GM21360 (cell line): ENCODE data around the gene EEFSEC.

Experiments
- ATAC-seq: cut with Tn5 transposase; IDR thresholded peaks from one replicate; pipeline ENCODE4 v1.9.1; 2021; ENCODE audit warnings: mild to moderate bottlenecking, moderate library complexity; ENCODE audit not compliant: unreplicated experiment

Gene EEFSEC

GRCh38 chr3:128153156-128154041 lies at the start of gene EEFSEC:
EEFSEC (plus strand) TSS chr3:128153481; CDS start chr3:128153508, 27 bp downstream.
- peak; percentile 77 for ATAC-seq

GRCh38 chr3:128107834-128108233 lies 45.4 kb upstream of the EEFSEC start:
- ATAC-seq, result no peak

DNA sequence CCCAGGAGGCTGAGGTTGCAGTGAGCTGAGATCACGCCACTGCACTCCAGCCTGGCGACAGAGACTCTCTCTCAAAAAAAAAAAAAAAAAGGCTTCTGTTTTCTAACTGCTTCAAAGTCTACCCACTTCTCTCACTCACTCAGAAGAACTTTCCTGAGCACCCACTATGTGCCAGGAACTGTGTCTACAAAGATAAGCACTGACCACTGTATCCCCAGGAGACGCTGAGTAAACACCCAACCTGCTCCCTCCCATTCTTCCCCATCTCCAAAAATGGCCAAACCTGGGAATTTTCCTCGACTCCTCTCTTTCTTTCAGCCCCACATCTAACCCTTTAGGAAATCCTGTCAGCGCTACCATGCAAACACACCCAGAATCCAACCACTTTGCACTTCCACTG lies 42.1 kb upstream of the EEFSEC start:
- no peak for ATAC-seq

DNA sequence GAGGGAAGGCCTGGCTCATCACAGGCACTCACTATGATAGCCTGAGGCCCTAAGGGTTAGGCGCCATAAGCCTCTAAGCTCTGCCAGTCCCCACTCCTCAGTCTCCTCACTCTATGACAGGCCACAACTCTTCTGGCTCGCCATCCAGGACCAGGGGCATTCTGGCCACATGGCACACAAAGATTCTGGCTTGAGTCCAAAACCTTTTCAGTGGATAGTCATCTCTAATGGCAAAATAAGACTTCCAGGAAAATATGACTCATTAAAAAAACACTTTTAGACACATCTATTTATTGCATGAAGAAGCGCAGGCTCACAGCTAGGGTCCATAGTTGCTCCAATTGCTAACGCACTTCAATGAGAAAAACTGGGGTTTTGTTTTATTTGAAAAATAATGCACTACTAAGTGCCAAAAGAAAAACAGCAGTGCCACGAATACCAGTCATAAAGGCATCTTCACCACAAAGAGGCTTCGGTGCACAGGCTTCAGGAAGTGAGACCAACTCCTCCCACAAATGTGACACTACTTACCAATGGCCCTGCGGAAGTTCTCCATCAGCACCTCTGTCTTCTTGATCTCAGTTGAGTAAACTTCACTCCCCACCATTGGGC lies 40.8 kb upstream of the EEFSEC start:
- no peak for ATAC-seq

- no peak for ATAC-seq
These were observed 39.2 kb upstream of the EEFSEC start for GRCh38 chr3:128113817-128114794.

- no peak for ATAC-seq
These were observed 31.3 kb upstream of the EEFSEC start for GRCh38 chr3:128122013-128122412.

GRCh38 chr3:128123156-128123537 lies 30.1 kb upstream of the EEFSEC start:
- no peak for ATAC-seq

GRCh38 chr3:128123538-128124368 lies 29.5 kb upstream of the EEFSEC start, which contains the start of gene RUVBL1:
RUVBL1 (minus strand) TSS chr3:128123812; CDS start chr3:128123724, 88 bp downstream.
- ATAC-seq, result peak; percentile 96

DNA sequence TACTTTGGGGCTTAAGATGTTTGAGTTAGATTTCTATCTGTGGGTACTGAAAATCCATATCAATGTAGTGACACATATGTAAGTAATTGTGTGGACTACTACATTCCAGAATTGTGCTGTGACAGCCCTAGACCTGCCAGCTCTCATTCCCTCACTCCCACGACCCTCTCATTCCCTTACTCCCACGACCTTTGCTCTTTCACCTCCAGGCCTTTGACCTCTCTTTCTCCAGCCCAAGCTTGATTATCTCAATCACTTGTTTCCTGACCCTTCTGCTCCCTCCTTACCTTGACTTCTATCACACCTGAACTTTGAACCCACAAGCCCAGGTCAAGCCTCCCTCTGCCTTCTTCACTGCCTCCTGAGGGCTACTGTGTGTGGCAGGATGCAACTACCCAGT lies 26.0 kb upstream of the EEFSEC start:
- no peak for ATAC-seq

- ATAC-seq, result no peak
These were observed 25.0 kb upstream of the EEFSEC start for GRCh38 chr3:128128251-128128650.

DNA sequence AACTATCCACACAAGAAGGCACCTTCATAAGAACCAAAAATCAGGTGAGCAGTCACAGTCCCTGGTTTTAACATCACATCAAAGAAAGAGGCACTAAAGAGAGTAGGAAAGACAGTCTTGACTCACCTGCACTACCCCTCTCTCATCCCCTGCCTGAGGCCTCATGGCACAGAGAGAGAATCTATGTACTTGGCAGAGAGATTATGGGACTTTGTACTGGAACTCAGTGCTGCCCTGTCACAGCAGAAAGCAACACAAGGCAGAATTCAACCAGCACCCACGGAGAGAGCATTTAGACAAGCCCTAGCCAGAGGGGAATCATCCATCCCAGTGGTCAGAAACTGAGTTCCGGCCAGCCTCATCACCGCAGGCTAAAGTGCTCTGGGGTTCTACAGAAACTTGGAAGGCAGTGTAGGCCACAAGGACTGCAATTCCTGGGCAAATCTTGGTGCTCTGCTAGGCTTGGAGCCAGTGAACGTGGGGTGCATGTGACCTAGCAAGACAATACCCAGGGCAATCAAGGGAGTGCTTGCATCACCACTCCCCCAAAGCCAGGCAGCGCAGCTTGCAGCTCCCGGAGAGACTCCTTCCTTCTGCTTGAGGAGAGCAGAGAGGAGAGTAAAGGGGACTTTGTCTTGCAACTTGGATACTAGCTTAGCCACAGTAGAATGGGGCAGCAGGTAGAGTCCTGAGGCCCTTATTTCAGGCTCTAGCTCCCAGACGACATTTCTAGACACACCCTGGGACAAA lies 21.2 kb upstream of the EEFSEC start:
- no peak for ATAC-seq

DNA sequence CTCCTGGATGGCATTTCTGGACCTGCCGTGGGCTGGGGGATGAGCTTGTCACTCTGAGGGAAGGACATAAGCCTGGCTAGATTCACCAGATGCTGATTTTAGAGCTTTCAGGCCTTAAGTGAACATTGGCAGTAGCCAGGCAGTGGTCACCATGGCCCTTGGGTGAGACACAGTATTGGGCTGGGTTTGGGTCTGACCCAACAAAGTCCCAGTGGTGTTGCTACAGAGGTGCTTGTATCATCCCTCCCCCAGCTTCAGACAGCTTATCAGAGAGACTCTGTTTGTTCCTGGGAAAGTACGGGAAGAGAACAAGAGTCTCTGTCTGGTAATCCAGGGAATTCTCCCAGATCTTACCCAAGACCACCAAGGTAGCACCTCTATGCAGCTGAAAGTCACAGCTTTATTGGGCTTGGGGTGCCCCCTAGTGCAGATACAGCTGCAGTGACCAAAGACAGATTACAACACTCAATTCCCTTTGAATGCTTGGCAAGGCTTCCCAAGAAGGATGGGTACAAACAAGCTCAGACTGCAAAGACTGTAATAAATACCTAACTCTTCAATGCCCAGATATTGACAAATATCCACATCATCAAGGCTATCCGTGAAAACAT lies 19.9 kb upstream of the EEFSEC start:
- ATAC-seq, result no peak

DNA sequence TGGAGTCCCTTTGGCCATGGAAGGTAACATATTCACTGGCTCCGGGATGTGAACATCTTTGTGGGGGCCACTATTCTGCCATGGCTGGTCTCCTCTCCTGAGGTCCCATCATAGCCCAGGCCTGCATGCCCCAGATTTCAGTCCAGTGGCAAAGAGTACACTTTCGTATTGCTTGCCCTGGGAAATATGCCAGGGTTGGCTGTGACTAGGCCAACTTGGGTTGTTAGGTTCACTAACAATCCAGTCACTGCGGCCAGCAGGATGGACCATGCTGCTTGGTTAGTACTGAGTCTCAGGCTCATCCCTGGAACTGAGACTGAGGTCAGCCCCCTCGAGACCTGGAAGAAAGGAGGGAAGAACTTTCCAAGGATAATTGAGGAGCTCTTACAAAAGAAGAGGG lies 9.8 kb upstream of the EEFSEC start:
- no peak for ATAC-seq

GRCh38 chr3:128144512-128145187 lies 8.6 kb upstream of the EEFSEC start:
- ATAC-seq, result no peak

GRCh38 chr3:128145279-128145678 lies 8.0 kb upstream of the EEFSEC start:
- ATAC-seq, result no peak

DNA sequence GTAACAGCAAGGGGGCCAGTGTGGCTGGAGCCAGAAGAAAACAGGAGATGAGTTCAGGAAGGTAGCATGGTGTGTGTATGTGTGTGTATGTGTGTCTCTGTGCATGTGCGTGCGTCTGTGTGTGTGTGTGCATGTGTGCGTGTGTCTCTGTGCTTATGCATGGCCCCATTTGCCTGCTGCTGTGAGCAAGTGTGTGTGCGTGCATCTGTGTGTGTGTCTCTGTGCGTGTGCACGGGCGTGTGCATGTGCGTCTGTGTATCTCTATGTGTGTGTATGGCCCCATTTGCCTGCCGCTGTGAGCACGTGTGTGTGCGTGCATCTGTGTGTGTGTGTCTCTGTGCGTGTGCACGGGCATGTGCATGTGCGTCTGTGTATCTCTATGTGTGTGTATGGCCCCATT lies 7.1 kb upstream of the EEFSEC start:
- no peak for ATAC-seq

DNA sequence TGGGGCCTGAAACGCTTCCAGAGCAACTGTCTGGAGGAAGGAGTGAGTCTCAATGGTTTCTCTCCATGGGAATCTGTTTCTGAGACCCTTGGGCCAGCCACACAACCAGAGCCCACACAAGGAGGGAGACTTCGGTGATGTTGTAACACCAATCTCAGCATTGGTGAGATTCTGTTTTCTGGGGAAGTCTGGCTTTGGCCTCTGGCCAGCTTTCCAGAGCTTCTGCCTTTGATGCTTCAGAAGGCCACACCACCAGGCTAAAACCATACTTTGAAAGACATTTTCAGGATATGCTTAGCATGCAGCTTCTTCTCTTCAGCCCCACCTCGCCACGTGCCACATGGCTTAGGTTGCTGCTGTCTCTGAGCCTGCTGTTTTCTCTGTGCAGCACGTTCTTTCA lies 3.6 kb upstream of the EEFSEC start:
- no peak for ATAC-seq

DNA sequence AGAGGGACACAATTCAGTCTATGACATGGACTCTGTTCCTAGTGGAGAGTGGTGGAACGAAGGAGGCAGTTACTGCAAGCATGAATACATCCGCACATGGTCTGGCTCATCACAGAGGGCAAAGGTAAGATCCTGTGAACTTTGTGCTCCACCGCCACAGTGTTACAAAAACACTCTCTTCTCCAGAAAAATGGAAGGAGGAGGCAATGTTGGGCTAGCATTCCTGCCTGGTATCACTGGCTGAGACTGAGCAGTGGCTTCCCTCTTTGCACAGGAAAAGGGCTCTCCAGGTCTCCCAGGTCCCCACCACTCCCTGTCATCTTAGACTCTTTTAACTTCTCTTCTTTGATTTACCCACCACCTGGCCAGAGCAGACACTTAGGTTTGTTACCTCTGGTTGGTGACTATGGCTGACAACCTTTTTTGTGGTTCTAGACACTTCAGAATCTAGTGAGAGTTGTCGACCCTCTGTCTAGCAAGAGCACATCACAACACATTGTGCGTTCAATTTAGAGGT lies 1.5 kb upstream of the EEFSEC start:
- ATAC-seq, result no peak
